Effector memory CD8-positive, alpha-beta T cell (primary cell): ENCODE measurements around the gene TUBGCP3.

Experiments
- ATAC-seq: fragments of 150-1000 bp; cut with Tn5 transposase; replicated peaks from 2 replicates; pipeline ENCODE4 v1.10.0; 2021; ENCODE audit warnings: mild to moderate bottlenecking, moderate library complexity
- DNase-seq, 3 experiments: peaks; one replicate each; pipeline ENCODE4 v3.0.0; 2021
- H3K27ac Mint-ChIP-seq, 2 donors: one replicate each; pipeline ENCODE4 v1.8.0; 2022; ENCODE audit warnings: mild to moderate bottlenecking in 2 of 2, mixed read lengths in 2 of 2, moderate library complexity in 2 of 2
- H3K27me3 Mint-ChIP-seq, 2 donors: one replicate each; pipeline ENCODE4 v1.8.0; 2022; ENCODE audit warnings: mixed read lengths in 2 of 2
- H3K36me3 Mint-ChIP-seq: one replicate; pipeline ENCODE4 v1.8.0; 2022; ENCODE audit warnings: mild to moderate bottlenecking, moderate library complexity, mixed read lengths; ENCODE audit not compliant: insufficient read depth
- H3K4me1 Mint-ChIP-seq, 2 donors: one replicate each; pipeline ENCODE4 v1.8.0; 2022; ENCODE audit warnings: low read depth in 2 of 2, mixed read lengths in 2 of 2
- H3K4me3 Mint-ChIP-seq, 2 donors: one replicate each; pipeline ENCODE4 v1.8.0; 2022; ENCODE audit warnings: mild to moderate bottlenecking in 2 of 2, mixed read lengths in 2 of 2, moderate library complexity in 2 of 2
- H3K9me3 Mint-ChIP-seq, 2 donors: one replicate each; pipeline ENCODE4 v1.8.0; 2022; ENCODE audit warnings: mixed read lengths in 2 of 2

Gene TUBGCP3

DNA sequence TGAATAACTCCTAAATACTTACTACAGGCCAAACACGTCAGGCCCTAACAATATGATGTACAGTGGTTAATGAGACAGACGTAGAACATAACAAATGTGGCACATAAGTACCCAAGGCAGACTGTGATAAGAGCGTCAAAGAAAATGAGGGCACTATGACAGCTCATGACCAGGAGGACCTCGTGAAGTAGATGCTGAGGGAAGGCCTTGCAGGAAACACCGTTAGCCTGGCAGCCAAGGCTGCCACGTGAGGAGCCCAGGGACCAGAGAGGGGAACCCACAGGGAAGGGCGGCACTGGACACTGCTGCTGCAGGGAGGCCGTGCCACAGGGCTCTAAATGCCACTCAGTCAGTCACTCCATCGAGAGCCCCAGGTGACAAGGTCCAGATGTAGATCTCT lies 5.7 kb downstream of the TUBGCP3 start:
- Mint-ChIP-seq H3K9me3 (no peaks in the 10 kb centered on the region), H3K27ac (peak overlapping the region in 1 of 2 donors; percentile 33), H3K27me3 (no peaks in the 10 kb centered on the region), H3K4me1 (peaks cover 30 to 38% of the 10 kb centered on the region in 2 donors), H3K36me3 (peaks cover 7% of the 10 kb centered on the region), H3K4me3 (no peak overlapping the region)
- no peak for ATAC-seq
- no peak for DNase-seq

DNA sequence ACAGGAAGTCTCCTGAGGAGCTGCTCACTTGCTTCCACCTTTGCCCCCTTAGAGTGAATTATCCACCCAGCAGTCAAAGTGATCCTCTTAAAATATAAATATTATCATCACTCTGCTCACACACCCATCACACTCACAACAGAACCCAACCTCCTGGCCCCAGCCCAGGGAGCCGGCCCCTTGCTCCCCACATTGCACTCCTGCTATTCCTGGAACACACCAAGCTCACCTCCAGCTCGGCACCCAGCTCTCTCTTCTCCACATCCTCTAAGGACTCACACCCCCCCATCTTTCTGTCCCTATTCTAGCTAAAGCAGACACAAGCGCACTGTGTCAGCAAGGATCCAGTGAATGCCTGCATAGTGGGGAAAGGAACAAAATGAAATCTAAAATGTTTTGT lies 7.0 kb downstream of the TUBGCP3 start:
- Mint-ChIP-seq H3K4me3 (no peak overlapping the region), H3K36me3 (peaks cover 9% of the 10 kb centered on the region), H3K4me1 (peaks cover 24 to 40% of the 10 kb centered on the region in 2 donors), H3K27me3 (no peaks in the 10 kb centered on the region), H3K27ac (peak overlapping the region in 1 of 2 donors; percentile 87), H3K9me3 (no peaks in the 10 kb centered on the region)
- ATAC-seq, result no peak
- no peak for DNase-seq

GRCh38 chr13:112580211-112580610 lies 7.7 kb downstream of the TUBGCP3 start:
- DNase-seq, result no peak
- peaks cover 31 to 47% of the 10 kb centered on the region in 2 donors for H3K4me1 Mint-ChIP-seq
- H3K36me3 Mint-ChIP-seq, result peaks cover 6% of the 10 kb centered on the region
- no peaks in the 10 kb centered on the region for H3K27me3 Mint-ChIP-seq
- no peak for ATAC-seq
- no peaks in the 10 kb centered on the region for H3K9me3 Mint-ChIP-seq
- H3K27ac Mint-ChIP-seq, result no peak overlapping the region
- no peak overlapping the region for H3K4me3 Mint-ChIP-seq

DNA sequence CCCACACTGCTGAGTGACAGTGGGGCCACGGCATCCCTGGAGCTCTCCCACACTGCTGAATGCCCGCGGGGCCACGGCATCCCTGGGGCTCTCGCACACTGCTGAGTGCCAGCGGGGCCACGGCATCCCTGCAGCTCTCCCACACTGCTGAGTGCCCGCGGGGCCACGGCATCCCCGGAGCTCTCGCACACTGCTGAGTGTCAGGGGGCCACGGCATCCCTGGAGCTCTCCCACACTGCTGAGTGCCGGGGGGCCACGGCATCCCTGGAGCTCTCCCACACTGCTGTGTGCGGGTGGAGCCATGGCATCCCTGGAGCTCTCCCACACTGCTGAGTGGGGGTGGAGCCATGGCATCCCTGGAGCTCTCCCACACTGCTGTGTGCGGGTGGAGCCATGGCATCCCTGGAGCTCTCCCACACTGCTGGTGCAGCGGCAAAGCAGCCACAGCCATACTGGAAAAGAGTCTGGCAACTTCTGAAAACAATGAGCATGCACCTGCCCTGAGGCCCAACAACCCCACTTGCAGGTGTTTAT lies 8.6 kb downstream of the TUBGCP3 start:
- no peaks in the 10 kb centered on the region for H3K9me3 Mint-ChIP-seq
- peaks cover 36 to 55% of the 10 kb centered on the region in 2 donors for H3K4me1 Mint-ChIP-seq
- no peak for ATAC-seq
- peaks cover 6% of the 10 kb centered on the region for H3K36me3 Mint-ChIP-seq
- H3K27me3 Mint-ChIP-seq, result no peaks in the 10 kb centered on the region
- H3K4me3 Mint-ChIP-seq, result no peak overlapping the region
- DNase-seq, result no peak
- no peak overlapping the region for H3K27ac Mint-ChIP-seq

- H3K9me3 Mint-ChIP-seq, result no peaks in the 10 kb centered on the region
- DNase-seq, result no peak
- H3K4me3 Mint-ChIP-seq, result no peak overlapping the region
- ATAC-seq, result no peak
- H3K36me3 Mint-ChIP-seq, result peaks cover 6% of the 10 kb centered on the region
- peaks cover 41 to 64% of the 10 kb centered on the region in 2 donors for H3K4me1 Mint-ChIP-seq
- no peaks in the 10 kb centered on the region for H3K27me3 Mint-ChIP-seq
- no peak overlapping the region for H3K27ac Mint-ChIP-seq
Measured at GRCh38 chr13:112576768-112577167, 11.2 kb downstream of the TUBGCP3 start.

DNA sequence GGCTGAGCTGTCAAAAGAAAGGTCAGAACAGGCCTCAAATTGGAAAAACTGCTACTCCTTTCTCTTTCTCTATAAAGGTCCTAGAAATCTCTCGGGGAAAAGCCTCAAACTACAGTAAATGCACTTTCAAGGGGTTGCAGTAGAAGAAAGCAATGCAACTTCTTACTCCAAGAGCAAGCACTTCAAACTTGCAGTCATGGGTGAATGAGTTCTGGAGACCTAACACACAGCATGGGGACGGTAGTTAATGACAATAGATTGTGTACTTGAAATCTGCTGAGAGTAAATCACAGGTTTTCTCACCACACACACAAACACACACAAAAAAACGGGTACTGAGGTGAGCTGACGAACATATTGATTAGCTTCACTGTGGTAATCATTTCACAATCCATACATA lies 11.8 kb downstream of the TUBGCP3 start:
- H3K36me3 Mint-ChIP-seq, result peaks cover 6% of the 10 kb centered on the region
- no peak for ATAC-seq
- DNase-seq, result no peak
- peak overlapping the region in 1 of 2 donors; percentile 11 for H3K4me3 Mint-ChIP-seq
- H3K9me3 Mint-ChIP-seq, result no peaks in the 10 kb centered on the region
- no peaks in the 10 kb centered on the region for H3K27me3 Mint-ChIP-seq
- H3K27ac Mint-ChIP-seq, result no peak overlapping the region
- peaks cover 40 to 63% of the 10 kb centered on the region in 2 donors for H3K4me1 Mint-ChIP-seq

- H3K27ac Mint-ChIP-seq, result peak overlapping the region; percentile 74 to 86
- no peaks in the 10 kb centered on the region for H3K9me3 Mint-ChIP-seq
- DNase-seq (no peak), ATAC-seq (no peak)
- no peaks in the 10 kb centered on the region for H3K27me3 Mint-ChIP-seq
- H3K4me1 Mint-ChIP-seq, result peaks cover 44 to 64% of the 10 kb centered on the region in 2 donors
- peaks cover 6% of the 10 kb centered on the region for H3K36me3 Mint-ChIP-seq
- peak overlapping the region in 1 of 2 donors; percentile 11 for H3K4me3 Mint-ChIP-seq
Measured at GRCh38 chr13:112575675-112576074, 12.3 kb downstream of the TUBGCP3 start.

GRCh38 chr13:112574834-112575613 lies 12.9 kb downstream of the TUBGCP3 start:
- Mint-ChIP-seq H3K27ac (peak overlapping the region; percentile 74 to 86), H3K27me3 (no peaks in the 10 kb centered on the region), H3K9me3 (no peaks in the 10 kb centered on the region), H3K4me1 (peaks cover 44 to 64% of the 10 kb centered on the region in 2 donors), H3K36me3 (peaks cover 7% of the 10 kb centered on the region), H3K4me3 (no peak overlapping the region)
- ATAC-seq, result no peak
- DNase-seq, result no peak

- Mint-ChIP-seq H3K27me3 (no peaks in the 10 kb centered on the region), H3K4me1 (peaks cover 44 to 67% of the 10 kb centered on the region in 2 donors), H3K9me3 (no peaks in the 10 kb centered on the region), H3K27ac (peak overlapping the region; percentile 74 to 86), H3K36me3 (peaks cover 10% of the 10 kb centered on the region), H3K4me3 (no peak overlapping the region)
- ATAC-seq (no peak), DNase-seq (no peak)
Measured at GRCh38 chr13:112574416-112574815, 13.5 kb downstream of the TUBGCP3 start.

DNA sequence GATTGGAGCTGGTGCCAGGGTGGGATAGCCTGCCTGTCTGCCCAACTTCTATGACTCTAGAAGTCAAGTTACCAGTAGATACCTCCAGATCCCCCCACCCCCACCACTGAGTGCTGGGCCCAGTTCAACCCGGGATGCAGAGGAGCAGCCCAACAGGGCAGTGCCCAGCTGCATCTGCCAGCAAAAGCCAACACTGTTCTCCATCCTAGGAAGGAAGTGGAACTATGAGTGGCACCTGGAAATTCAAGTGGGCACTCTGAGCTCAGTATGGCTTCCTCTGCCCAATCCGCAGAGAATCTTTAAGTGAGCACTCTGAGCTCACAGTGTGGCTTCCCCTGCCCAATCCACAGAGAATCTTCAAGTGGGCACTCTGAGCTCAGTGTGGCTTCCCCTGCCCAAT lies 14.2 kb downstream of the TUBGCP3 start:
- DNase-seq (no peak), ATAC-seq (no peak)
- H3K4me3 Mint-ChIP-seq, result no peak overlapping the region
- H3K27me3 Mint-ChIP-seq, result no peaks in the 10 kb centered on the region
- H3K27ac Mint-ChIP-seq, result peak overlapping the region in 1 of 2 donors; percentile 29
- peaks cover 42 to 68% of the 10 kb centered on the region in 2 donors for H3K4me1 Mint-ChIP-seq
- H3K36me3 Mint-ChIP-seq, result peaks cover 8% of the 10 kb centered on the region
- H3K9me3 Mint-ChIP-seq, result no peaks in the 10 kb centered on the region

- H3K9me3 Mint-ChIP-seq, result no peaks in the 10 kb centered on the region
- H3K4me3 Mint-ChIP-seq, result no peak overlapping the region
- peak overlapping the region in 1 of 2 donors; percentile 29 for H3K27ac Mint-ChIP-seq
- ATAC-seq (no peak), DNase-seq (no peak)
- peaks cover 10% of the 10 kb centered on the region for H3K36me3 Mint-ChIP-seq
- H3K4me1 Mint-ChIP-seq, result peaks cover 40 to 66% of the 10 kb centered on the region in 2 donors
- no peaks in the 10 kb centered on the region for H3K27me3 Mint-ChIP-seq
Measured at GRCh38 chr13:112572366-112572765, 15.6 kb downstream of the TUBGCP3 start.

DNA sequence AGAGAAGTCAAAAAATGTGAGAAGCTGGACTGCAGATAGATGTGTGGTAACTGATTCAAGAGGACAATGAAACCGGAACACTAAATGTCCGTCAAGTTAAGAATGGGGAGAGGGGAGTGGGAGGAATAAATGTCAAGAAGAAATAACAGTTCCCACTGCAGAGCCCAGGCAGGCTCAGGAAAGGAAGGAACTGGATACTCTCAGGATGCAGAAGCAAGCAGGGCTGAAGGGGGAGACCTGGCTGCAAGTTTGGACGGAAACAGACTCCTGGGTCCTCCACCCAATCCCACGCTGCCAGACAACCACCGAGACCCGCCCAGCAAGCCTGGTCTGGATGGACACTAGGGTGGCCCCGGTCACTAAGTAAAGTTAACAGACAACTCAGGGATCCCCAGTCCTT lies 18.1 kb downstream of the TUBGCP3 start:
- Mint-ChIP-seq H3K27me3 (no peaks in the 10 kb centered on the region), H3K36me3 (peaks cover 12% of the 10 kb centered on the region), H3K4me3 (no peak overlapping the region), H3K4me1 (peaks cover 29 to 44% of the 10 kb centered on the region in 2 donors), H3K9me3 (no peaks in the 10 kb centered on the region), H3K27ac (peak overlapping the region in 1 of 2 donors; percentile 18)
- ATAC-seq, result no peak
- no peak for DNase-seq

- no peak for DNase-seq
- H3K27ac Mint-ChIP-seq, result peak overlapping the region; percentile 10 to 35
- H3K36me3 Mint-ChIP-seq, result peaks cover 30% of the 10 kb centered on the region
- H3K27me3 Mint-ChIP-seq, result no peaks in the 10 kb centered on the region
- H3K4me3 Mint-ChIP-seq, result no peak overlapping the region
- H3K4me1 Mint-ChIP-seq, result peaks cover 18 to 33% of the 10 kb centered on the region in 2 donors
- ATAC-seq, result no peak
- no peaks in the 10 kb centered on the region for H3K9me3 Mint-ChIP-seq
Measured at GRCh38 chr13:112567161-112567862, 20.6 kb downstream of the TUBGCP3 start.
